OCI-LY7 (cell line): ENCODE measurements around the gene GPR61. TPM values are rescaled to one million over a fixed set of nuclear protein-coding genes. Genes with fewer than 3 reads are reported as not detected.

Source experiments
- BruUV-seq: library from RNA; stranded (reverse); fragments of 400-500 nt; replicated peaks from 2 replicates; lab custom pipeline; 2021; lab: Mats Ljungman, UMichigan
- CTCF ChIA-PET: fragments of 300-600 bp; sonication (Branson Sonifier 250); formaldehyde crosslinking; loops from one replicate; lab custom pipeline; 2022; ENCODE audit warnings: antibody characterized with exemption; ENCODE audit not compliant: unreplicated experiment; lab: Charles Lee
- POLR2A ChIA-PET: fragments of 300-600 bp; sonication (Branson Sonifier 250); formaldehyde crosslinking; loops from one replicate; lab custom pipeline; 2022; ENCODE audit warnings: antibody characterized with exemption; lab: Charles Lee
- DNase-seq: peaks from one replicate; pipeline ENCODE4 v3.0.0-alpha.2; 2015; ENCODE audit warnings: low spot score
- H2AFZ ChIP-seq: fragments of 200-600 bp; sonication (generic), shearing (Covaris generic); 2 replicates; pipeline ENCODE4 v1.6.1; 2014; ENCODE audit warnings: mild to moderate bottlenecking, antibody characterized with exemption, low read length, moderate library complexity
- H3K27ac ChIP-seq: fragments of 200-600 bp; sonication (generic); 2 replicates; pipeline ENCODE4 v1.5.1; 2014; ENCODE audit warnings: mixed run types, low read depth, mild to moderate bottlenecking, moderate library complexity, low read length, inconsistent platforms; ENCODE audit not compliant: poor library complexity, severe bottlenecking
- H3K36me3 ChIP-seq: fragments of 200-600 bp; sonication (generic); 2 replicates; pipeline ENCODE4 v1.6.1; 2014; ENCODE audit warnings: mild to moderate bottlenecking, antibody characterized with exemption, low read length, moderate library complexity, mixed read lengths; ENCODE audit not compliant: insufficient read depth
- H3K4me1 ChIP-seq: fragments of 200-600 bp; sonication (generic); 2 replicates; pipeline ENCODE4 v1.5.1; 2014; ENCODE audit warnings: mild to moderate bottlenecking, low read length; ENCODE audit not compliant: insufficient read depth, poor library complexity, severe bottlenecking
- H3K4me2 ChIP-seq: fragments of 200-600 bp; sonication (generic); 2 replicates; pipeline ENCODE4 v1.6.1; 2014; ENCODE audit warnings: mild to moderate bottlenecking, low read length
- H3K4me3 ChIP-seq: fragments of 200-600 bp; sonication (generic); 2 replicates; pipeline ENCODE4 v1.5.1; 2014; ENCODE audit warnings: mild to moderate bottlenecking, low read depth, low read length; ENCODE audit not compliant: poor library complexity, severe bottlenecking
- H3K79me2 ChIP-seq: fragments of 200-600 bp; sonication (generic); 2 replicates; pipeline ENCODE4 v1.6.1; 2016; ENCODE audit warnings: low read depth, mild to moderate bottlenecking, low read length, moderate library complexity, mixed read lengths; ENCODE audit not compliant: insufficient read depth
- H3K9me2 ChIP-seq: fragments of 200-600 bp; sonication (generic); 2 replicates; pipeline ENCODE4 v1.6.1; 2016; ENCODE audit warnings: mild to moderate bottlenecking, low read length, mixed read lengths; ENCODE audit not compliant: insufficient read depth
- H3K9me3 ChIP-seq: fragments of 200-600 bp; sonication (generic); 2 replicates; pipeline ENCODE4 v1.6.1; 2014; ENCODE audit warnings: mild to moderate bottlenecking, mixed run types, low read length, mixed read lengths
- H4K20me1 ChIP-seq: fragments of 200-600 bp; sonication (generic); 2 replicates; pipeline ENCODE4 v1.6.1; 2014; ENCODE audit warnings: mild to moderate bottlenecking, antibody characterized with exemption, low read length, moderate library complexity, mixed read lengths; ENCODE audit not compliant: insufficient read depth
- EZH2phosphoT487 ChIP-seq: fragments of 200-600 bp; sonication (generic); IDR thresholded peaks from 2 replicates; pipeline ENCODE4 v1.6.1; 2018; ENCODE audit warnings: low read depth, borderline replicate concordance, mild to moderate bottlenecking, mixed run types, antibody characterized with exemption, low read length, moderate library complexity, mixed read lengths
- intact Hi-C: fragments of 100-400 bp; cut with micrococcal nuclease; formaldehyde crosslinking; loops from one replicate; pipeline ENCODE4 v1.10.0; 2022; ENCODE audit not compliant: unreplicated experiment
- total RNA-seq, 2 experiments: library from RNA; depleted of rRNA in 1 of 2; stranded (reverse); fragments of >200 nt in 1 of 2; shearing (Covaris generic) in 1 of 2; gene quantifications; 2 replicates each; pipeline ENCODE4 v1.2.3, GENCODE V29; 2014 to 2022
- TF ChIP-seq, protein P1 (sequence below): fragments of 200-600 bp; sonication (generic); conservative IDR thresholded peaks from 2 replicates; pipeline ENCODE4 v1.5.1; 2014; ENCODE audit warnings: mild to moderate bottlenecking, antibody characterized with exemption, low read length, moderate library complexity, mixed read lengths

GPR61 gene
- total RNA-seq, 2 experiments from 2014 or later: not detected

DNA sequence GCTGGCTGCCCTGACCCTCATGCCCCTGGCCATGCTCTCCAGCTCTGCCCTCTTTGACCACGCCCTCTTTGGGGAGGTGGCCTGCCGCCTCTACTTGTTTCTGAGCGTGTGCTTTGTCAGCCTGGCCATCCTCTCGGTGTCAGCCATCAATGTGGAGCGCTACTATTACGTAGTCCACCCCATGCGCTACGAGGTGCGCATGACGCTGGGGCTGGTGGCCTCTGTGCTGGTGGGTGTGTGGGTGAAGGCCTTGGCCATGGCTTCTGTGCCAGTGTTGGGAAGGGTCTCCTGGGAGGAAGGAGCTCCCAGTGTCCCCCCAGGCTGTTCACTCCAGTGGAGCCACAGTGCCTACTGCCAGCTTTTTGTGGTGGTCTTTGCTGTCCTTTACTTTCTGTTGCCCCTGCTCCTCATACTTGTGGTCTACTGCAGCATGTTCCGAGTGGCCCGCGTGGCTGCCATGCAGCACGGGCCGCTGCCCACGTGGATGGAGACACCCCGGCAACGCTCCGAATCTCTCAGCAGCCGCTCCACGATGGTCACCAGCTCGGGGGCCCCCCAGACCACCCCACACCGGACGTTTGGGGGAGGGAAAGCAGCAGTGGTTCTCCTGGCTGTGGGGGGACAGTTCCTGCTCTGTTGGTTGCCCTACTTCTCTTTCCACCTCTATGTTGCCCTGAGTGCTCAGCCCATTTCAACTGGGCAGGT, 3.8 kb downstream of the GPR61 start:
- Histone ChIP-seq H3K4me3 (no peak overlapping the region), H2AFZ (no peak overlapping the region), H3K4me2 (no peak overlapping the region), H3K27ac (no peak overlapping the region), H3K36me3 (no peaks in the 10 kb centered on the region), H3K79me2 (peaks cover 11% of the 10 kb centered on the region; the same call in 1 of the 2 replicates), H3K4me1 (peaks cover 13% of the 10 kb centered on the region), H3K9me2 (no peaks in the 10 kb centered on the region), H3K9me3 (no peaks in the 10 kb centered on the region), H4K20me1 (no peaks in the 10 kb centered on the region)
- intact Hi-C loops: no loop called here
- TF ChIP-seq, protein P1, sequence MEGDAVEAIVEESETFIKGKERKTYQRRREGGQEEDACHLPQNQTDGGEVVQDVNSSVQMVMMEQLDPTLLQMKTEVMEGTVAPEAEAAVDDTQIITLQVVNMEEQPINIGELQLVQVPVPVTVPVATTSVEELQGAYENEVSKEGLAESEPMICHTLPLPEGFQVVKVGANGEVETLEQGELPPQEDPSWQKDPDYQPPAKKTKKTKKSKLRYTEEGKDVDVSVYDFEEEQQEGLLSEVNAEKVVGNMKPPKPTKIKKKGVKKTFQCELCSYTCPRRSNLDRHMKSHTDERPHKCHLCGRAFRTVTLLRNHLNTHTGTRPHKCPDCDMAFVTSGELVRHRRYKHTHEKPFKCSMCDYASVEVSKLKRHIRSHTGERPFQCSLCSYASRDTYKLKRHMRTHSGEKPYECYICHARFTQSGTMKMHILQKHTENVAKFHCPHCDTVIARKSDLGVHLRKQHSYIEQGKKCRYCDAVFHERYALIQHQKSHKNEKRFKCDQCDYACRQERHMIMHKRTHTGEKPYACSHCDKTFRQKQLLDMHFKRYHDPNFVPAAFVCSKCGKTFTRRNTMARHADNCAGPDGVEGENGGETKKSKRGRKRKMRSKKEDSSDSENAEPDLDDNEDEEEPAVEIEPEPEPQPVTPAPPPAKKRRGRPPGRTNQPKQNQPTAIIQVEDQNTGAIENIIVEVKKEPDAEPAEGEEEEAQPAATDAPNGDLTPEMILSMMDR: no peak
- no peak for TF ChIP-seq EZH2phosphoT487
- BruUV-seq: no TSS peak
- no peak for DNase-seq
- CTCF ChIA-PET: no interaction called here
- POLR2A ChIA-PET: interaction anchor here (0.6 to 1.2 kb wide), 2 partner anchors 29 to 96 kb away, joined by 3 to 4 read pairs; no protein-coding TSS in a partner anchor

DNA sequence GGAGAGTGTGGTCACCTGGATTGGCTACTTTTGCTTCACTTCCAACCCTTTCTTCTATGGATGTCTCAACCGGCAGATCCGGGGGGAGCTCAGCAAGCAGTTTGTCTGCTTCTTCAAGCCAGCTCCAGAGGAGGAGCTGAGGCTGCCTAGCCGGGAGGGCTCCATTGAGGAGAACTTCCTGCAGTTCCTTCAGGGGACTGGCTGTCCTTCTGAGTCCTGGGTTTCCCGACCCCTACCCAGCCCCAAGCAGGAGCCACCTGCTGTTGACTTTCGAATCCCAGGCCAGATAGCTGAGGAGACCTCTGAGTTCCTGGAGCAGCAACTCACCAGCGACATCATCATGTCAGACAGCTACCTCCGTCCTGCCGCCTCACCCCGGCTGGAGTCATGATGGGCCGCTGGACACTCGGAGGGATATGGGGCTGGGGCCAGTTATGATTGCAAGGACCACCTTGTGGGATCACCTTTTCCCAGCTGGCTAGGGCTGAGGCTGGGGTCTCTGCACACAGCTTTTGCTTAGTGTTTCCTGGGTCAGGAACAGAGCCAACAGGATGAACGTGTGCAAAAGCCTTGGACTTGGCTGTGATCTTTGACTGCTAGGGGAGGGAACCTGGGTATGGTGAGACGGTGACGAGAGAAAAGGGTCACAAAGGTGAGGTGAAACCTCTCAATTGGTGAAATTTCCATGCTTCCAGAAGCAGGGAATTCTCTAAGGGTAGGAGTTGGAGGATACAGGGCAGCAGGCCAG, 4.5 kb downstream of the GPR61 start:
- H2AFZ ChIP-seq: no peak overlapping the region
- H3K9me2 ChIP-seq: no peaks in the 10 kb centered on the region
- no peak overlapping the region for H3K4me3 ChIP-seq
- peaks cover 2% of the 10 kb centered on the region; the same call in 1 of the 2 replicates for H4K20me1 ChIP-seq
- no peaks in the 10 kb centered on the region for H3K9me3 ChIP-seq
- no peak overlapping the region for H3K4me2 ChIP-seq
- H3K27ac ChIP-seq: no peak overlapping the region
- no TSS peak for BruUV-seq
- POLR2A ChIA-PET: interaction anchor here (0.6 to 1.2 kb wide), 2 partner anchors 30 to 96 kb away, joined by 3 to 4 read pairs; no protein-coding TSS in a partner anchor
- TF ChIP-seq, protein P1: no peak
- no peak for TF ChIP-seq EZH2phosphoT487
- H3K4me1 ChIP-seq: peaks cover 14% of the 10 kb centered on the region
- H3K79me2 ChIP-seq: peaks cover 17% of the 10 kb centered on the region; the same call in 1 of the 2 replicates
- intact Hi-C loops: no loop called here
- no peaks in the 10 kb centered on the region for H3K36me3 ChIP-seq
- CTCF ChIA-PET: interaction anchor here (0.9 kb wide), 1 partner anchor 12 kb away, joined by 4 read pairs; no protein-coding TSS in a partner anchor
- no peak for DNase-seq
